22Rv1 (cell line): ENCODE results near the gene GRM8.

Experiments used
- ZFX ChIP-seq: fragments of 450-650 bp; IDR thresholded peaks from 2 replicates; pipeline ENCODE4 v1.6.1; 2017; ENCODE audit warnings: antibody characterized with exemption, borderline replicate concordance
- TF ChIP-seq, protein P1 (sequence below): fragments of 450-650 bp; IDR thresholded peaks from 2 replicates; pipeline ENCODE4 v1.5.1; 2017; ENCODE audit warnings: mild to moderate bottlenecking

- TF ChIP-seq, protein P1, sequence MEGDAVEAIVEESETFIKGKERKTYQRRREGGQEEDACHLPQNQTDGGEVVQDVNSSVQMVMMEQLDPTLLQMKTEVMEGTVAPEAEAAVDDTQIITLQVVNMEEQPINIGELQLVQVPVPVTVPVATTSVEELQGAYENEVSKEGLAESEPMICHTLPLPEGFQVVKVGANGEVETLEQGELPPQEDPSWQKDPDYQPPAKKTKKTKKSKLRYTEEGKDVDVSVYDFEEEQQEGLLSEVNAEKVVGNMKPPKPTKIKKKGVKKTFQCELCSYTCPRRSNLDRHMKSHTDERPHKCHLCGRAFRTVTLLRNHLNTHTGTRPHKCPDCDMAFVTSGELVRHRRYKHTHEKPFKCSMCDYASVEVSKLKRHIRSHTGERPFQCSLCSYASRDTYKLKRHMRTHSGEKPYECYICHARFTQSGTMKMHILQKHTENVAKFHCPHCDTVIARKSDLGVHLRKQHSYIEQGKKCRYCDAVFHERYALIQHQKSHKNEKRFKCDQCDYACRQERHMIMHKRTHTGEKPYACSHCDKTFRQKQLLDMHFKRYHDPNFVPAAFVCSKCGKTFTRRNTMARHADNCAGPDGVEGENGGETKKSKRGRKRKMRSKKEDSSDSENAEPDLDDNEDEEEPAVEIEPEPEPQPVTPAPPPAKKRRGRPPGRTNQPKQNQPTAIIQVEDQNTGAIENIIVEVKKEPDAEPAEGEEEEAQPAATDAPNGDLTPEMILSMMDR: no peak
- TF ChIP-seq ZFX: no peak
Measured at GRCh38 chr7:126728967-126729366, 523.8 kb downstream of the GRM8 start.
